Measurements from ENCODE around the gene STAB2. TPM values are rescaled to one million over a fixed set of nuclear protein-coding genes. Genes with fewer than 3 reads are reported as not detected.

Gene STAB2
- polyA plus RNA-seq, 3 donors, result not detected

- no peak overlapping the region for H3K27ac Mint-ChIP-seq
- H3K4me3 ChIP-seq (replicated peaks in 1 of 3; ENCODE audit: low read depth in 2 of 3, low read length in 3 of 3), result no peak overlapping the region
- H3K79me2 ChIP-seq (ENCODE audit: insufficient read depth, low read length), result no peaks in the 10 kb centered on the region
- peaks cover 0 to 2% of the 10 kb centered on the region in 2 donors for H3K27me3 ChIP-seq (ENCODE audit: control insufficient read depth in 2 of 2, insufficient read depth in 2 of 2, low read length in 2 of 2)
- H2AFZ ChIP-seq (ENCODE audit: insufficient read depth, low read depth, low read length, poor library complexity, severe bottlenecking), result no peak overlapping the region
- H3K9me3 Mint-ChIP-seq, result peaks cover 0 to 6% (median 0%) of the 10 kb centered on the region in 7 donors
- no peak for DNase-seq
- no peaks in the 10 kb centered on the region for H4K20me1 ChIP-seq (ENCODE audit: insufficient read depth, low read length)
- no peak overlapping the region for H3K27ac ChIP-seq (ENCODE audit: low read depth in 1 of 2, low read length in 2 of 2)
- no peaks in the 10 kb centered on the region for H3K4me1 Mint-ChIP-seq
- H3K36me3 ChIP-seq (replicated peaks in 1 of 2; ENCODE audit: control insufficient read depth in 1 of 2, insufficient read depth in 2 of 2, low read length in 2 of 2), result no peaks in the 10 kb centered on the region
- peaks cover 0 to 3% of the 10 kb centered on the region in 2 donors for H3K9me3 ChIP-seq (replicated peaks in 1 of 2; ENCODE audit: control insufficient read depth in 1 of 2, insufficient read depth in 1 of 2, low read length in 2 of 2)
- H3K4me1 ChIP-seq (ENCODE audit: control insufficient read depth in 1 of 2, insufficient read depth in 2 of 2, low read length in 2 of 2), result no peaks in the 10 kb centered on the region
- no peak overlapping the region for H3K9ac ChIP-seq (ENCODE audit: insufficient read depth, low read length, poor library complexity, severe bottlenecking)
- H3K4me3 Mint-ChIP-seq, result no peak overlapping the region
- no peaks in the 10 kb centered on the region for H3K36me3 Mint-ChIP-seq
- H3K4me2 ChIP-seq (replicated peaks; ENCODE audit: extremely low read depth, low read length, poor library complexity, severe bottlenecking), result no peak overlapping the region
- H3K27me3 Mint-ChIP-seq (ENCODE audit: low read depth in 3 of 3), result peaks cover 5 to 9% (median 6%) of the 10 kb centered on the region in 3 donors
- intact Hi-C loops (cut with micrococcal nuclease), result no loop called here
- no peak for TF ChIP-seq CTCF (IDR thresholded peaks at IDR 0.05)
- 100% methylated on average over 1 of the region's 3 CpGs for WGBS (ENCODE audit: insufficient coverage)
These were observed 67.7 kb downstream of the STAB2 start for GRCh38 chr12:103654816-103655215.

GRCh38 chr12:103656291-103656690, 69.2 kb downstream of the STAB2 start:
- H3K4me2 ChIP-seq (replicated peaks; ENCODE audit: extremely low read depth, low read length, poor library complexity, severe bottlenecking), result no peak overlapping the region
- intact Hi-C loops (cut with micrococcal nuclease), result no loop called here
- peaks cover 8 to 15% (median 10%) of the 10 kb centered on the region in 3 donors for H3K27me3 Mint-ChIP-seq (ENCODE audit: low read depth in 3 of 3)
- H3K27me3 ChIP-seq (ENCODE audit: control insufficient read depth in 2 of 2, insufficient read depth in 2 of 2, low read length in 2 of 2), result peaks cover 0 to 2% of the 10 kb centered on the region in 2 donors
- H3K9ac ChIP-seq (ENCODE audit: insufficient read depth, low read length, poor library complexity, severe bottlenecking), result no peak overlapping the region
- no peak overlapping the region for H2AFZ ChIP-seq (ENCODE audit: insufficient read depth, low read depth, low read length, poor library complexity, severe bottlenecking)
- no peak overlapping the region for H3K4me3 ChIP-seq (replicated peaks in 1 of 3; ENCODE audit: low read depth in 2 of 3, low read length in 3 of 3)
- H3K9me3 Mint-ChIP-seq, result peaks cover 0 to 3% (median 0%) of the 10 kb centered on the region in 7 donors
- H3K4me1 ChIP-seq (ENCODE audit: control insufficient read depth in 1 of 2, insufficient read depth in 2 of 2, low read length in 2 of 2), result no peaks in the 10 kb centered on the region
- no peaks in the 10 kb centered on the region for H3K79me2 ChIP-seq (ENCODE audit: insufficient read depth, low read length)
- H3K4me1 Mint-ChIP-seq, result no peaks in the 10 kb centered on the region
- no peak for TF ChIP-seq CTCF (IDR thresholded peaks at IDR 0.05)
- H3K36me3 Mint-ChIP-seq, result no peaks in the 10 kb centered on the region
- no peaks in the 10 kb centered on the region for H3K36me3 ChIP-seq (replicated peaks in 1 of 2; ENCODE audit: control insufficient read depth in 1 of 2, insufficient read depth in 2 of 2, low read length in 2 of 2)
- H3K4me3 Mint-ChIP-seq, result no peak overlapping the region
- no peak for DNase-seq
- no peak overlapping the region for H3K27ac ChIP-seq (ENCODE audit: low read depth in 1 of 2, low read length in 2 of 2)
- peaks cover 0 to 3% of the 10 kb centered on the region in 2 donors for H3K9me3 ChIP-seq (replicated peaks in 1 of 2; ENCODE audit: control insufficient read depth in 1 of 2, insufficient read depth in 1 of 2, low read length in 2 of 2)
- H3K27ac Mint-ChIP-seq, result no peak overlapping the region
- H4K20me1 ChIP-seq (ENCODE audit: insufficient read depth, low read length), result no peaks in the 10 kb centered on the region
- WGBS (ENCODE audit: insufficient coverage), result no CpG with 5 or more reads among the region's 1 CpG

Data from CD14-positive monocyte (primary cell).